DOHH2 (cell line): ENCODE measurements around the gene SLC29A3.

Source experiments
- CTCF ChIP-seq: fragments of 200-600 bp; sonication (generic); IDR thresholded peaks from one replicate; pipeline ENCODE4 v1.5.1; 2014; ENCODE audit warnings: antibody characterized with exemption, mild to moderate bottlenecking, low read depth, low read length; ENCODE audit not compliant: poor library complexity, severe bottlenecking
- EZH2phosphoT487 ChIP-seq: fragments of 200-600 bp; sonication (generic); IDR thresholded peaks from 2 replicates; pipeline ENCODE4 v1.6.1; 2017; ENCODE audit warnings: borderline replicate concordance, mild to moderate bottlenecking, antibody characterized with exemption, low read length, moderate library complexity, mixed read lengths

- TF ChIP-seq CTCF (no peak), EZH2phosphoT487 (no peak)
Observed at GRCh38 chr10:71367271-71367670, 48.2 kb downstream of the SLC29A3 start.
